HG03469 (cell line): Measurements from ENCODE around the gene CD68.
"Not testable (repeated sequence)": the region's sequence is repeated elsewhere in the genome, so short reads cannot be mapped to it uniquely, and the experiment has no call there.

Source experiments
- ATAC-seq: cut with Tn5 transposase; IDR thresholded peaks from one replicate; pipeline ENCODE4 v1.9.1; 2021; ENCODE audit warnings: mild to moderate bottlenecking, moderate library complexity, moderate number of reproducible peaks; ENCODE audit not compliant: unreplicated experiment

Gene CD68

GRCh38 chr17:7577327-7578199, 1.9 kb upstream of the CD68 start:
- ATAC-seq = no peak

- no peak for ATAC-seq
Observed at GRCh38 chr17:7579834-7580603, 581 bp downstream of the CD68 start.

- no peak for ATAC-seq
Observed at GRCh38 chr17:7580604-7581575, 1.5 kb downstream of the CD68 start.

- ATAC-seq = no peak
Observed at GRCh38 chr17:7582396-7583252, 3.2 kb downstream of the CD68 start.

GRCh38 chr17:7583253-7584109, 4.0 kb downstream of the CD68 start, which contains the start of gene MPDU1:
TSS of gene MPDU1 (plus strand) at chr17:7583852. CDS start at chr17:7583863, 11 bp downstream.
- ATAC-seq = no peak

GRCh38 chr17:7586673-7587419, 7.4 kb downstream of the CD68 start:
- no peak for ATAC-seq

GRCh38 chr17:7587420-7588151, 8.1 kb downstream of the CD68 start:
- ATAC-seq = no peak

GRCh38 chr17:7588553-7589203, 9.2 kb downstream of the CD68 start:
- ATAC-seq = no peak

- no peak for ATAC-seq
Observed at GRCh38 chr17:7589204-7589868, 9.9 kb downstream of the CD68 start.

GRCh38 chr17:7589891-7590691, 10.7 kb downstream of the CD68 start, which contains the start of gene SOX15:
TSS of gene SOX15 (minus strand) at chr17:7590094. CDS start at chr17:7589676, 418 bp downstream.
- no peak for ATAC-seq

GRCh38 chr17:7590743-7591142, 11.3 kb downstream of the CD68 start:
- ATAC-seq = no peak

- ATAC-seq = no peak
Observed at GRCh38 chr17:7591596-7591995, 12.2 kb downstream of the CD68 start.

GRCh38 chr17:7592422-7593021, 13.1 kb downstream of the CD68 start:
- ATAC-seq = no peak

GRCh38 chr17:7593296-7593695, 13.9 kb downstream of the CD68 start:
- no peak for ATAC-seq

- not testable (repeated sequence) for ATAC-seq
Observed at GRCh38 chr17:7597561-7597960, 18.1 kb downstream of the CD68 start.
